Lower lobe of right lung (tissue), 2 donors: ENCODE data around the gene RASD1. TPM values are rescaled to one million over a fixed set of nuclear protein-coding genes. Genes with fewer than 3 reads are reported as not detected.

Source experiments
- ATAC-seq, 2 donors: fragments of 200-7000 bp; cut with Tn5 transposase; one replicate each; pipeline ENCODE4 v1.9.1; 2020 to 2022; ENCODE audit warnings: mild to moderate bottlenecking in 2 of 2, moderate library complexity in 2 of 2
- DNase-seq: peaks from one replicate; pipeline ENCODE4 v3.0.0-alpha.2; 2020
- H3K27ac ChIP-seq: fragments of 200-600 bp; one replicate; pipeline ENCODE4 v1.8.0; 2022
- H3K27me3 ChIP-seq: fragments of 200-600 bp; one replicate; pipeline ENCODE4 v1.8.0; 2022; ENCODE audit warnings: low read depth
- H3K36me3 ChIP-seq: fragments of 200-600 bp; one replicate; pipeline ENCODE4 v1.8.0; 2022; ENCODE audit warnings: mild to moderate bottlenecking
- H3K4me1 ChIP-seq: fragments of 200-600 bp; one replicate; pipeline ENCODE4 v1.8.0; 2022
- H3K4me3 ChIP-seq: fragments of 200-600 bp; one replicate; pipeline ENCODE4 v1.8.0; 2022; ENCODE audit warnings: mild to moderate bottlenecking
- H3K9me3 ChIP-seq: fragments of 200-600 bp; one replicate; pipeline ENCODE4 v1.8.0; 2022
- CTCF ChIP-seq: fragments of 200-600 bp; IDR thresholded peaks from one replicate; pipeline ENCODE4 v1.8.0; 2022; ENCODE audit warnings: antibody characterized with exemption, mild to moderate bottlenecking
- intact Hi-C: fragments of 100-400 bp; cut with DNase I; formaldehyde crosslinking; loops from one replicate; pipeline ENCODE4 v1.11.0; 2022
- total RNA-seq: library from RNA; stranded (reverse); fragmentation: NEBNext Ultra II Directional; extraction: Animal tissue kit (Norgen Biotek cat#: 25700); gene quantifications from one replicate; pipeline ENCODE4 v1.2.1, GENCODE V29; 2021
- donor health status: DM: no; HTN: yes; CAD: no; lungs with severe emphysema.

The RASD1 gene
- total RNA-seq, 1 donor from 2014 or later = 24.6 TPM

GRCh38 chr17:17519886-17520285 lies 23.7 kb upstream of the RASD1 start:
- intact Hi-C loops = no loop called here
- Histone ChIP-seq H3K4me1 (no peaks in the 10 kb centered on the region), H3K27ac (no peak overlapping the region), H3K9me3 (no peaks in the 10 kb centered on the region), H3K4me3 (no peak overlapping the region), H3K36me3 (peaks cover 12% of the 10 kb centered on the region), H3K27me3 (no peaks in the 10 kb centered on the region)
- no peak for TF ChIP-seq CTCF
- ATAC-seq (no peak), DNase-seq (no peak)

GRCh38 chr17:17518951-17519350 lies 22.8 kb upstream of the RASD1 start:
- no peak for TF ChIP-seq CTCF
- intact Hi-C loops = no loop called here
- H3K27ac ChIP-seq = no peak overlapping the region
- H3K36me3 ChIP-seq = peaks cover 12% of the 10 kb centered on the region
- no peak for DNase-seq
- no peak for ATAC-seq
- no peaks in the 10 kb centered on the region for H3K27me3 ChIP-seq
- H3K9me3 ChIP-seq = no peaks in the 10 kb centered on the region
- H3K4me3 ChIP-seq = no peak overlapping the region
- H3K4me1 ChIP-seq = no peaks in the 10 kb centered on the region

- TF ChIP-seq CTCF = no peak
- intact Hi-C loops = no loop called here
These were observed 21.8 kb upstream of the RASD1 start for GRCh38 chr17:17518014-17518413.

GRCh38 chr17:17516941-17517720 lies 20.9 kb upstream of the RASD1 start:
- Histone ChIP-seq H3K27ac (no peak overlapping the region), H3K27me3 (no peaks in the 10 kb centered on the region), H3K9me3 (no peaks in the 10 kb centered on the region), H3K4me3 (no peak overlapping the region), H3K36me3 (peaks cover 12% of the 10 kb centered on the region), H3K4me1 (no peaks in the 10 kb centered on the region)
- intact Hi-C loops = no loop called here
- TF ChIP-seq CTCF = no peak
- ATAC-seq = no peak
- DNase-seq = no peak

More at GRCh38 chr17:17518014-17518413, 21.8 kb upstream of the RASD1 start:
- H3K9me3 ChIP-seq = no peaks in the 10 kb centered on the region
- no peaks in the 10 kb centered on the region for H3K27me3 ChIP-seq
- ATAC-seq (no peak), DNase-seq (no peak)
- H3K36me3 ChIP-seq = peaks cover 12% of the 10 kb centered on the region
- no peaks in the 10 kb centered on the region for H3K4me1 ChIP-seq
- H3K27ac ChIP-seq = no peak overlapping the region
- no peak overlapping the region for H3K4me3 ChIP-seq

- H3K4me1 ChIP-seq = no peaks in the 10 kb centered on the region
- H3K36me3 ChIP-seq = peaks cover 12% of the 10 kb centered on the region
- no peak overlapping the region for H3K4me3 ChIP-seq
- ATAC-seq (no peak), DNase-seq (no peak)
- TF ChIP-seq CTCF = no peak
- intact Hi-C loops = no loop called here
- H3K9me3 ChIP-seq = no peaks in the 10 kb centered on the region
- no peak overlapping the region for H3K27ac ChIP-seq
- no peaks in the 10 kb centered on the region for H3K27me3 ChIP-seq
These were observed 20.0 kb upstream of the RASD1 start for GRCh38 chr17:17515934-17516930.
